GM19025 (cell line): ENCODE results near the gene MARK4.
"Not testable (repeated sequence)": the region's sequence is repeated elsewhere in the genome, so short reads cannot be mapped to it uniquely, and the experiment has no call there.

ENCODE experiments used
- ATAC-seq: cut with Tn5 transposase; IDR thresholded peaks from one replicate; pipeline ENCODE4 v1.9.1; 2021; ENCODE audit warnings: mild to moderate bottlenecking, low read depth, moderate library complexity; ENCODE audit not compliant: unreplicated experiment

The MARK4 gene

DNA sequence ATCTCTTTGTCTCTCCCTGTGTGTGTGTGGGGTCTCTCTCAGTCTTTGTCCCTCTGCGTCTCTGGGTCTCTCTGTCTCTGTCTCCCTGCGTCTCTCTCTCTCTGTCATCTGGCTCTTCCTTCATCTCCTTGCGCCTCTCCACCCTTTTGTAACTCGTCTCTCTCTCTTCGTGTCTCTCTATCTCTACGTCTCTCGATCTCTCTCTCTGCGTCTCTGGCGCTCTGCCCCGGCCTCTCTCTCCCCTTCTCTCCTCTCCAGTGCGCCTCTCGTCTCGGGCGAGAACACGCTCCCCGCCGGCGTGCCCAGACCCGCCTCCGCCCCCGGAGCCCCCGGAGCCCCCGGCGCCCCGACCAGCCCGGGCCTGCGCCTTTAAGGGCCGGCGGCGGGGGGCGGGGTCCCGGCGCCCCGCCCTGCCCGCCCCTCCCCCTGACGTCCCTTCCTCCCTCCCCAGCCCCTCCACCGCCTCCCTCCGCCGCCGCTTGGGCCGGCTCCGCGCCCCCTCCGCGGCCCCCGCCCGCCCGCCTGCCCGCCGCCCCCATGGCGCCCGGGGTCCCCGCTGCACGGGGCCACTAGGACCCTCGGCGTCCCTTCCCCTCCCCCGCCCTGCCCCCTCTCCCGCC lies at the start of gene MARK4:
Gene MARK4 (plus strand): TSS at position 440 of the 620 bp plus-strand sequence. CDS start 318 bp downstream, outside the sequence.
- no peak for ATAC-seq

GRCh38 chr19:45202637-45203036 lies 48.4 kb upstream of the MARK4 start:
- ATAC-seq = no peak

DNA sequence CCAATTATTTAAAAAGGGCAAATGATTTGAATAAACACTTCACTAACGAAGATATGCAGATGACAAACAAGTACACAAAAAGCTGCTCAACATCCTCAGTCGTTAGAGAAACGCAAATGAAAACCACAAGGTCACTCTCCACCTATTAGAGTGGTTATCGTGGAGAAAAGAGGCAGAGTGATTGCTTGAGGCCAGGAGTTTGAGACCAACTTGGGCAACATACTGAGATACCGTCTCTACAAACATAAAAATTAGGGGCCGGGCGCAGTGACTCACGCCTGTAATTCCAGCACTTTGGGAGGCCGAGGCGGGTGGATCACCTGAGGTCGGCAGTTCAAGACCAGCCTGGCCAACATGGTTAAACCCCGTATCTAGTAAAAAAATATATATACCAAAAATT lies 45.3 kb upstream of the MARK4 start:
- no peak for ATAC-seq

DNA sequence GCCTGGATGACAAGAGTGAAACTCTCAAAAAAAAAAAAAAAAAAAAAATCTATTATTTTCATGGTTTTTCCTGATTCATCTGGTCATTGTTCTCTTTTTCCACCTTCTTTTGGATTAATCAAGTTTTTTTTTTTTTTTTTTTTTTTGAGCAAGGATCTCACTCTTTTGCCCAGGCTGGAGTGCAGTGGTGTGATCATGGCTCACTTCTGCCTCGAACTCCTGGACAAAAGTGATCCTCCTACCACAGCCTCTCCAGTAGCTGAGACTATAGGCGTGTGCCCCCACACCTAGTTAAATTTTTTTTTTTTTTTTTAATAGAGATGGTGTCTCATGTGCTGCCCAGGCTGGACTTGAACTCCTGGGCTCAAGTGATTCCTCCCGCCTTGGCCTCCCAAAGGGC lies 44.7 kb upstream of the MARK4 start:
- no peak for ATAC-seq

DNA sequence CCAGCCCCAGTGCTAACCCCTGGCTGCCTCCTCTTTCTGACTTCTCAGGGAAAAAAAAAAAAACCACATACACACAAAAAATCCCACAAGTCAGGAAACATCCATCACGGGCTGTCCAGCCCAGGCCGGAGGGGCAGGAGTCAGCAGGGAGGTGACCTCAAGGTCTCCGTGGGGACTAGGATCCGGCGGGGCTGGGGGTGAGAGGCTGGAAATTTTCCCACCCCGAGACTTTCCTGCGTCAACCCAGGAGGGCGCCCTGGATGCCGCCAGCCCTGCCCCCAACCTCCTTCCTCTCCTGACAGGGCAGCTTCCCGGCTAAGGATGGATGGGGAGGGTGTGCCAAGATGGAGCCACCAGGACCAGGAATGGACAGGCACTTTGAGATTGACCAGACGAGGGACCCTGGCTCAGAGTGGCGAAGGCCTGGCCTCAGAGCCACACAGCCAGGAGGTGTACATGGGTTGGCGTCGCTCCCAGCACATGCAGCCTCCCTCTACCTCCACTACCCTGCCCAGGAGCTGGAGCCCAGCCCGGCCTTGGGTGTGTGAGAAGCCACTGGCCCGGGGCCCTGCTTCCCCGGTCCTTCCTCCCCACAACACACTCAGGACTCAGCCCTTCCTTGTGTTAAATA lies 39.2 kb upstream of the MARK4 start:
- no peak for ATAC-seq

- no peak for ATAC-seq
These were observed 38.0 kb upstream of the MARK4 start for GRCh38 chr19:45213031-45213430.

DNA sequence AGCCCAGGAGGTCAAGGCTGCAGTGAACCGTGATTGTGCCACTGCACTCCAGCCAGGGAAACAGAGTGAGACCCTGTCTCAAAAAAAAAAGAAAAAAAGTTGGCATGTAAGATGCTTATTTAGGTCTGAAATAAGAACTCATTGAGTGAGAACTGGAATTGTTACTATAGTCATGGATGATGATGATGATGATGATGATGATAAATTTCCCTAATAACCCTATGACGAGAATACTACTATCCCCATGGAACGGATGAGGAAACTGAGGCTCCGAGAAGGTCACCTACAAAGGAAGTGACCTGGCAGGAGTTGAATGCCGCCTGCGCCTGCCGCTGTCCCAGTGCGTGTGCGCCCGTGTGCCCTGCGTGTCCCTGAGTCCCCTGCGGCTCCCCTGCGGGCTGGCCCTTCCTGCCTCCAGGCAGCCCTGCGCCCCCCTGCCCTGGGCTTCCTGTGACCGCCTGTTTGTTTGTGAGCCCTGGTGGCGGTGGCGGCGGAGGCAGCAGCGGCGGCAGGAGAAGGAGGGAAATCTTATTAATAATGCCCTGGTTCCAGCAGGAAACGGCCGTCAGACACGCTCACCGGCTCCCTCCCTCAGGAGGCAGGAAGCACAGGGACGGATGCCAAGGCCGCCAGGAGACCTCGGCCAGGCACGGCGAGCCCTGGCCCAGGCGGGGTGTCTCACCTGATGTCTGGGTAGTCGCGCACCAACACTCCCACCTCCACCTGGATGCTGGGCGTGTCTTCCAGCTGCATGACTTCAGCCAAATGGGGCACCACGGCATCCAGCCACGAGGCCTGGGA lies 35.5 kb upstream of the MARK4 start:
- ATAC-seq = no peak

GRCh38 chr19:45216667-45217066 lies 34.4 kb upstream of the MARK4 start:
- ATAC-seq = no peak

GRCh38 chr19:45217193-45217956 lies 33.7 kb upstream of the MARK4 start:
- no peak for ATAC-seq

DNA sequence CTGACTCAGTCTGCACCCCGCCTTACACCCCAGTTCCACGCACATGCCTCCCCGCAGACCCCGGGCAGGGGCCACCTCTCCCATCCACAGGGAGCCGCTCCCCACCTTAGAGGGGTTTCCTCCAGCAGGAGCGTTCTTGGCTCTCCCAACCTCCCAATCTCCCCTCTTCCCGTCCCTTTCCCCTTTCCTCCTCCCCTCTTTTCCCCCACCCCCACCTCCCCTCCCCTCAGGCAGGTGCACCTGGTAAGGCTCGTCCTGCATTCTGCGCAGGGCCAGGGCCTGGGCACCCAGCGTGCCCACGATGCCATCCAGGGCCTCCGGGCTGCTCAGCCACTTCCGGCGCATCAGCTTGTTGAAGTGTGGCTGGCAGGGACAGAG lies 33.1 kb upstream of the MARK4 start:
- no peak for ATAC-seq

DNA sequence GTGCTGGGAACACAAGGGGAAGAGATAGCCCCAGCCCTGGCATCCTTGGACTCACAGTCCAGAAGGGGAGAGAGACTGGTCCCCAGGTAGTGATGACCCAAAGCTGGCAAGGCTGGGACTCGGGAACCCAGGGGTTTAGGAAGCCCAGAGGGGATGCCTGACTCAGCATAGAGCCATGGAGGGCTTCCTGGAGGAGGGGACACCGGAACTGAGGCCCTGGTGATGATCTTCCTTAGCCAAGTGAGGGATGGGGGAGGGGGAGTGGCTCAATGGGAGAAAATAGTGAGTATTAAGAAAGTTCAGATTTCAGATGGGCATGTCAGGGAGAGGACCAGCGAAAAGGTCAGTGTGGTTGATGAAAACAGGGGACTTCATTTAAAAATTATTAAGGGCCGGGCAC lies 32.6 kb upstream of the MARK4 start:
- no peak for ATAC-seq

DNA sequence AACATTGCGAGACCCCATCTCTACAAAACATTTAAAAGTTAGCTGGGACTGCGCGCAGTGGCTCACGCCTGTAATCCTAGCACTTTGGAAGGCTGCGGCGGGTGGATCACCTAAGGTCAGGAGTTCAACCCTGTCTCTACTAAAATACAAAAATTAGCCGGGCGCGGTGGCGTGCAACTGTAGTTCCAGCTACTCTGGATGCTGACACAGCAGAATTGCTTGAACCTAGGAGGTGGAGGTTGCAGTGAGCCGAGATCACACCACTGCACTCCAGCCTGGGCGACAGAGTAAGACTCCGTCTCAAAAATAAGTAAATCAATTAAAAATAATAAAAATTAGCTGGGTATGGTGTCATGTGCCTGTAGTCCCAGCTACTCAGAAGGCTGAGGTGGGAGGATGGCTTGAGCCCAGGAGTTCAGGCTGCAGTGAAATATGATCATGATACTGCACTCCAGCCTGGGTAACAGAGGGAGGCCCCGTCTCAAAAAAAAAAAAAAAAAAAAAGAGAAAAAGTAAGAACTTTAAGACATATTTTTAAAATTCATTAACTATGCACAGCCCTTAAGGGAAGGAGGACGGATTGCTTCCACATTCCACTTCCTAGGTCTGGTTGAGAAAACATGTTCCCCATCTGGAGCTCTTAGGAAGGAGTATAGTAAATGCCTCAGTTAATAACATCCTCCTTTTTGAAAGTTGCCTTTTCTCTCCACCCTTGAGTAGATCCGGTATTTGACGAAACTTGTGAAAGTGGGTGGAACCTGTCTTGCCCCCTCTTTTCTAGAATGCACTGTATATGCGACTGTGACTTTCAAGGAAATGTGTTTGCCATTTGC lies 31.9 kb upstream of the MARK4 start:
- ATAC-seq = no peak

- ATAC-seq = no peak
These were observed 28.3 kb upstream of the MARK4 start for GRCh38 chr19:45222724-45223123.

GRCh38 chr19:45223879-45224278 lies 27.2 kb upstream of the MARK4 start:
- no peak for ATAC-seq

DNA sequence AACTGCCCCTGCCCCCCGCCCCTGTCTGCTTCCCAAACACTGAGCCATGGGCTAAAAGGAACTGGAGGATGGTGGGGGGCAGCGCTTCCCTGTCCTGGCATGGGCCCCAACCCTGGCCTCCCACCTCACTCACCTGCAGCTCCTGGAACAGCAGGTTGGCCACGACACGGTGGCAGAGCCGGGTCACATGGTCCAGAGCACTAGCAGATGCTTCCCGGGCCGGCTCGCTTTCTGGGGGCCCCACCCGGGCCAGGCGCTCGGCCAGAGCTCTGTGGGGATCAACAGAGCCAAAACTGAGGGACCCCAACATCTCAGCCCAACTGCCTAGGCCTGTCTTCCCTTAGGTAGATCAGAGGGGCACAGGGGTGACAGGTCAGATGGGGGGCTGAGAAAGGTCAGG lies 26.4 kb upstream of the MARK4 start:
- no peak for ATAC-seq

- ATAC-seq = not testable (repeated sequence)
These were observed 22.0 kb upstream of the MARK4 start for GRCh38 chr19:45229056-45229455.

DNA sequence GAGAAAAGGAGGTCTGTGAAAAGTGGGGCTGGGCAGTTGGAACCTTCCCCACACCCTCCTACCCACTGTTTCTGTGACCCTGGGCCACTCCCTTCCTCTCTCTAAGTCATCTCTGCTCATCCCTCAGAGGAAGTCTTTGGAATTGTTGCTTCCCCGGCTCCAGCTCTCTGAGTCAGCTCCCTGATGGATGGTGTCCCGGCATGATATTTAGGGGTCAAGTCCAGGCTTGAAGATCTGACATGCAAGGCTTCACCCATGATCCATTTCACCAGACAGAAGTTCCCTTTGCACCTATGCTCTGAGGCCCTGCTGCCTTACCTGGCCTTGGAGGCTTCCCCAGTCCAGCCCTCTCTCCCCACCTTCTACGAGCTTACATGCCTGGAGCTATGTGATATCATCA lies 19.2 kb upstream of the MARK4 start:
- ATAC-seq = no peak

DNA sequence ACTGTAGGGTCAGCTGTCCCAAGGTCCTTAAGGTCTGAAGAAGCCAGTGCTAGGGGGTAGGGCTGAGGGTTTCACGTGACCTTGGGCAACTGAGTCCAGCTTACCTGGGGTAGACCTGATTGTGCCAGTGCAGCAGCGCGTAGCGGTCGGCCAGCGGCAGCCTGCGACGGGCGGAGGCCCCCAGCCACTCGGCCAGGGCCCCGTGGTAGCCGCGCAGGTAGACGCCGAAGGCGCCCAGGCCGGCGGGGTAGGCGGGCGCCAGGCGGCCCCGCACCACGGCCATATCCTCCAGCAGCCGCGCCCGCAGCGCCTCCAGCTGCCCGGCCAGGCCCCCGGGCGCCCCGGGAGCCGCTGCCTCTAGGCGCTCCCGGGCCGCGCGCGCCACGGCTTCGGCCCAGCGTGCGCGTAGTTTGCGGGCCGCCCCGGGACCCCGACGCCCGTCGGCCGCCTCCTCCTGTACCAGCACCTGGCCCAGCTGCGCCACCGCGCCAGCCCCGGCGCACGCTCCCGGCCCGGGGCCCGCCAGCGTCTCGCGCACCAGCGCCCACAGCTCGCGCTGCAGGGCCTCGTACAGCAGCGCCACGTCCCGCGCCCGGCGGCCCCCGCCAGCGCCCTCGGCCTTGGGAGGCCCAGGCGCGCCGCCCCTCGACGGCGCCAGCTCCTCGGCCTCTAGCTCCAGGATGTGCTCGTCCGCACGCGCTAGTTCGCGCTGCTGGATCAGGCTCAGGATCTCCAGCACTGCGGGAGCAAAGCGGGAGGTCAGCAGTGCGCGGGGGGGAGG lies 16.8 kb upstream of the MARK4 start:
- ATAC-seq = no peak

GRCh38 chr19:45235485-45235884 lies 15.6 kb upstream of the MARK4 start:
- ATAC-seq = no peak
